Neural progenitor cell (in vitro differentiated cells): ENCODE data around the gene CIART.

Experiments
- EZH2 ChIP-seq: fragments of 200-600 bp; sonication (generic); IDR thresholded peaks from 2 replicates; pipeline ENCODE4 v1.6.1; 2017; ENCODE audit warnings: antibody characterized with exemption, mild to moderate bottlenecking, moderate library complexity
- EZH2phosphoT487 ChIP-seq: fragments of 200-600 bp; sonication (generic); IDR thresholded peaks from 2 replicates; pipeline ENCODE4 v1.6.1; 2017; ENCODE audit warnings: antibody characterized with exemption
- TF ChIP-seq, protein P1 (sequence below): fragments of 200-600 bp; sonication (generic); IDR thresholded peaks from 2 replicates; pipeline ENCODE4 v1.5.1; 2017; ENCODE audit warnings: antibody characterized with exemption, mild to moderate bottlenecking

DNA sequence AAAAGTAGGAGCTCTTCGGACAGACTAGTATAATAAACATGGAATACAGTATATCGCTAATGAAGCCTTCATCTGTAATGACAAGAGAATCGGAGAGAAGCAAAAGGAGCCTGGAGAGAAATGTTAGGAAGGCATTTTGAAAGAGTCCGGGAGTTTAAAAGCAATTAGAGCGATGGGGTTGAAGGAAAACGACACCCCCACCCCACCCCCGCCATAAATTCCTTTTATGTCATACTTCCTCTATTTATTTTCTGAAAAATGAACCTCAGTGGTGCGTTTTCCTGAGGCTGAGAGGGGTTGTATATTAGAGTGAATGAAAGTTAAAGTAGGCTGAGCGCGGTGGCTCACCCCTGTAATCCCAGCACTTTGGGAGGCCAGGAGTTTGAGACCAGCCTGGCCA, 12.9 kb upstream of the CIART start:
- TF ChIP-seq, protein P1, sequence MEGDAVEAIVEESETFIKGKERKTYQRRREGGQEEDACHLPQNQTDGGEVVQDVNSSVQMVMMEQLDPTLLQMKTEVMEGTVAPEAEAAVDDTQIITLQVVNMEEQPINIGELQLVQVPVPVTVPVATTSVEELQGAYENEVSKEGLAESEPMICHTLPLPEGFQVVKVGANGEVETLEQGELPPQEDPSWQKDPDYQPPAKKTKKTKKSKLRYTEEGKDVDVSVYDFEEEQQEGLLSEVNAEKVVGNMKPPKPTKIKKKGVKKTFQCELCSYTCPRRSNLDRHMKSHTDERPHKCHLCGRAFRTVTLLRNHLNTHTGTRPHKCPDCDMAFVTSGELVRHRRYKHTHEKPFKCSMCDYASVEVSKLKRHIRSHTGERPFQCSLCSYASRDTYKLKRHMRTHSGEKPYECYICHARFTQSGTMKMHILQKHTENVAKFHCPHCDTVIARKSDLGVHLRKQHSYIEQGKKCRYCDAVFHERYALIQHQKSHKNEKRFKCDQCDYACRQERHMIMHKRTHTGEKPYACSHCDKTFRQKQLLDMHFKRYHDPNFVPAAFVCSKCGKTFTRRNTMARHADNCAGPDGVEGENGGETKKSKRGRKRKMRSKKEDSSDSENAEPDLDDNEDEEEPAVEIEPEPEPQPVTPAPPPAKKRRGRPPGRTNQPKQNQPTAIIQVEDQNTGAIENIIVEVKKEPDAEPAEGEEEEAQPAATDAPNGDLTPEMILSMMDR = no peak
- TF ChIP-seq EZH2 (no peak), EZH2phosphoT487 (no peak)
